ENCODE measurements around the gene ELL.

ELL gene

DNA sequence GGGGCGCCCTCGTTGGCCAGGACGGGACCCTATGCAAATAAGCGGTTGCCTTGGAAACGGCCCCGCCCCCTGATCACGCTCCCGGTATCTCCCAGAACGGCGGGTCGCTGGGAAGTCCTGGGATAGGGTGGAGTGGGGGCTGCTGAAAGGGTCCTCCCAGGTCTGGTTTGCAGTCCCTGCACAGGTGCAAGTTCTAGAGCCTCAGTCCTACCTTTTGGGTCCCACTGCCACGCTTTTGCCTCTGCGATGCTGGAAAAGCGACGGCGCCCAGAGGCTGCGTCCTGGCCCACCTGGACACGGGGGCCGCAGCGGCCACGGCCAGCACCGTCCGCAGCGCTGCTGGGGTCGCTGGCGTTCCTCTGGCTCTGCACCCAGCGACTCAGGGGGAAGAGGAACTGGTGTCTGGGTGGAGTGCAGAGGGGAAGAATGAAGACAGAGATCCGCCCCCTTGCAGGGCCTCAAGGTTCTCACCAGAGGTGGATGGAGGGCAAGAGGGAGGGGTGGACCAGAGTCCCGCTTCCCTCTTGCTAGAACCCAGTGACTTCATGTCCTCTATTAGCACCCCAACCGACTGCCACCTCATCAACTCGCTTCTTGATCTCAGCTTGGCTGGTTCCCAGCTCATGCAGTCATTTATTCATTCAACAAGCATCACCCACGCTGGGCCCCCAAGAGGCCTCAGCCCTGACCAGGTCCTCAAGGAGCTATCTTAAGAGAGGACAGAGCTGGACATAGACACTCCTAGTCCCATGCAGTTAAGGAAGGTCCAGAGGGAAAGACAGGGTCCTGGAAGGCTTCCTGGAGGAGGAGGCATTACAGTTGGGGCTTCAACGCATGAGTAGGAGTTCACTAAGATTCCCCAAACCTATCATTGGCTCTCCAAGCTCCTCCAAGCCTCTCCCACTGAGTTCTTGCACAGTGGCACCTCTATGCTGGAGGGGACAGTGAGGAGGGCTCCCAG is 124.3 kb downstream of the ELL start, which contains the start of gene LRRC25:
LRRC25 (minus strand) TSS at position 381 of the 961 bp plus-strand sequence. CDS start 659 bp downstream, outside the sequence.
- DNase-seq (ENCODE audit: low read depth): no peak

DNA sequence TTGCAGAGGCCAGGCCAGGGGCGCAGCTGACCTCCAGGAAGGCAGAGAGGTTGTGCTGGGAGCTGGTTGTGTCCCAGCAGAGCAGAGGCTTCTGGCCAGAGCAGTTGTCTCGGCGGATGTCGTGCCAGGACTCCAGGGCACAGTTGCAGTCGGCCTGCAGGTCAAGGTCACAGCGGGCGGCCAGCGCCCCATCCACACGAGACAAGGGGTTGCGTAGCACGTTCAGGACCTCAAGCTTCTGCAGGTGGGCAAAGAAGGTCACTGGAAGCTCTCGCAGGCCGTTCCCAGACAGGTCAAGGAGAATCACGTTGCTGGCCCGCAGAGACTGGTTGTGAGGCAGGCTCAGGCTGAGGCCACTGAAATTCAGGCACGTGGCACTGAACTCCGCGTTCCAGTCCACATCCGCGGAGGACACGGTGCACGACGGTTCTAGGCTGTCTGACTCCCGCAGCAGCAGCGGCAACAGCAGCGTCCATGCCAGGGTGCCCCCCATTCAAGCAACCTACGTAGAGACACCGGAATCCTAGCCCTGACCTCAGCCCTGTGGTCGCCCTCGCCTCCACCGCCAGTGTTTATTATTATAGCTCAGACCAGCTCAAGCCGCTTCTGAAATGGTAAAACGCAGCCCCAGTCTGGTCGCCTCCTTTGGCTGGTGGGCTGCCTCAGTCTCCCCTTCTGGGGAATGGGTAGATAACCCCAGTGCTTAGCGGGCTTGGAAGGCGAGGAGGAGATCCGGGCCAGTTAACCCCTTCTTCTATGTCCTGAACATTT is 125.2 kb downstream of the ELL start:
- DNase-seq (ENCODE audit: low read depth): no peak

DNA sequence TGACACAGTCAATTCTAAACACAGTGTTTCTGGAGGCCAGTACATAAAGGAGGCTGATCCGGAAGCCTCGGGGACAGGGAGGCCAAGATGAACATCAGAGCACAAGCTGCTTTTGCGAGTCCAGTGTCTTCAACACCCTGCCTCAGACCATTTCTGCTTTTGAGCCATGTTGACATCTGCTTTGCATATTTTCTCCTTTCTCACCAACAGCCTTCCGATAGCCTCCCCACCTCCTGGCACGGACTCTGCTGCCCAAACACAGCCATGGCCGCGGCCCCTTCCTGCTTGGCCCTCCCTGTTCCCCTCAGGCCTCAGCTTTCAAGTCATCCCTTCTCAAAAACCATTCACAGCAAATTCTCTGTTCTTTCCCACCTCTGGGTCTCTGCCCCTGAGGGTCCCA is 128.0 kb downstream of the ELL start:
- no peak for DNase-seq (ENCODE audit: low read depth)

DNA sequence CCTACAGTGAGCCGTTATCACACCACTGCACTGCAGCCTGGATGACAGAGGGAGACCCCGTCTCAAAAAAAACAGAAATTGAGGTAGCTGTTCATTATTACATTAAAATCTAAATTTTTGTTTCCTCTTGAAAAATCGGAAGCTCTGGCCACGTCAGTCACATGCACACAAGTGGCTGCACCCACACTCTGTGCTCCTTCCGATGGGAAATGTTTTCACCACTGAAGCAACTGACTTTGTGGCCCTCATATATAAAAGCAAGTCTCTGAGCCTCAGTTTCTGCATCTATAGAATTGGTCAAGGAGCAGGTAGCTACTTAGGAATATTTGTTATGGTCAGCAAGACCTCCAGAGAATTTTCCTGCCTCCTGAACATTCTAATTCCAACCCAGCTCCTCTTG is 128.9 kb downstream of the ELL start:
- no peak for DNase-seq (ENCODE audit: low read depth)

Data from HS-27A (cell line).